Heart left ventricle (tissue), 13 donors: ENCODE results near the gene ARID2.

ENCODE experiments used
- POLR2A ChIP-seq, 2 donors: fragments of 450-650 bp; IDR thresholded peaks; one replicate each; pipeline ENCODE4 v1.6.1; 2017; ENCODE audit warnings: antibody characterized with exemption in 2 of 2, mild to moderate bottlenecking in 2 of 2, moderate library complexity in 2 of 2
- TF ChIP-seq, protein P1 (sequence below), 12 donors: fragments of 200-600 bp; sonication (generic) in 4 of 12; IDR thresholded peaks; one replicate each; pipeline versions ENCODE4 v1.5.0 to v1.8.0; 2018 to 2022; ENCODE audit warnings: antibody characterized with exemption in 12 of 12, mild to moderate bottlenecking in 5 of 12
- donor health status: ischemic (EF 13 %, LVEDD 7.1; RV severe dilation, severe dysfunction).
- donor health status: DM: no; HTN: yes; CAD: no.
- donor health status: DM: no; HTN: no; CAD: no.
- donor health status: ischemic (EF 25% LVEDD 6.9; RV normal size, moderate dysfunction).
- donor health status: ischemic (EF 25% LVEDD 5.7; RV mildly dilated, moderate dysfunction).
- donor health status: ischemic (EF 35%, LVEDD 5.7; RV mildly dilated, moderate dysfunction).
- donor health status: nonischemic (EF 11% LVEDD 7.7; RV severe dilation, severe dysfunction).
- donor health status: DM: yes; HTN: yes; CAD: no.
- donor health status: PGD.
- donor health status: ischemic (EF 29% LVEDD 5.4; RV normal size, mild dysfunction).
- donor health status: nonischemic (EF 23%, LVEDD 6.1; RV moderate dilation, normal function).

DNA sequence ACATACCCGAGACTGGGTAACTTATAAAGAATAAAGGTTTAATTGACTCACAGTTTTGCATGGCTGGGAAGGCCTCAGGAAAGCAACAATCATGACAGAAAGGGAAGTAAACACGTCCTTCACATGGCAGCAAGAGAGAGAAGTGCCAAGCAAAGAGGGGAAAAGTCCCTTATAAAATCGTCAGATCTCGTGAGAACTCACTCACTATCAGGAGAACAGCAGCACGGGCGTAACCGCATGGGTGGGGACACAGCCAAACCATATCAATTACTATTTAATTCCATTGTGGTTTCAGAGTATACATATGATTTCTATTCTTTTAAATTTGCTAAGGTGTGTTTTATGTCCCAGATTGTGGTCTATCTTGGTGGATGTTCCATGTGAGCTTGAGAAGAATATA is 142.9 kb downstream of the ARID2 start:
- TF ChIP-seq, protein P1, sequence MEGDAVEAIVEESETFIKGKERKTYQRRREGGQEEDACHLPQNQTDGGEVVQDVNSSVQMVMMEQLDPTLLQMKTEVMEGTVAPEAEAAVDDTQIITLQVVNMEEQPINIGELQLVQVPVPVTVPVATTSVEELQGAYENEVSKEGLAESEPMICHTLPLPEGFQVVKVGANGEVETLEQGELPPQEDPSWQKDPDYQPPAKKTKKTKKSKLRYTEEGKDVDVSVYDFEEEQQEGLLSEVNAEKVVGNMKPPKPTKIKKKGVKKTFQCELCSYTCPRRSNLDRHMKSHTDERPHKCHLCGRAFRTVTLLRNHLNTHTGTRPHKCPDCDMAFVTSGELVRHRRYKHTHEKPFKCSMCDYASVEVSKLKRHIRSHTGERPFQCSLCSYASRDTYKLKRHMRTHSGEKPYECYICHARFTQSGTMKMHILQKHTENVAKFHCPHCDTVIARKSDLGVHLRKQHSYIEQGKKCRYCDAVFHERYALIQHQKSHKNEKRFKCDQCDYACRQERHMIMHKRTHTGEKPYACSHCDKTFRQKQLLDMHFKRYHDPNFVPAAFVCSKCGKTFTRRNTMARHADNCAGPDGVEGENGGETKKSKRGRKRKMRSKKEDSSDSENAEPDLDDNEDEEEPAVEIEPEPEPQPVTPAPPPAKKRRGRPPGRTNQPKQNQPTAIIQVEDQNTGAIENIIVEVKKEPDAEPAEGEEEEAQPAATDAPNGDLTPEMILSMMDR (IDR thresholded peaks at IDR 0.05) = no peak
- no peak for TF ChIP-seq POLR2A (IDR thresholded peaks at IDR 0.05)
